Measurements from ENCODE around the gene CLIC5.

CLIC5 gene

GRCh38 chr6:45922728-45923351 lies 92.8 kb downstream of the CLIC5 start:
- peak; percentile 13 to 14 for DNase-seq

- no peak for DNase-seq
Observed at GRCh38 chr6:45921691-45922281, 93.9 kb downstream of the CLIC5 start.

GRCh38 chr6:45920819-45921511 lies 94.7 kb downstream of the CLIC5 start:
- no peak for DNase-seq

- DNase-seq, result no peak
Observed at GRCh38 chr6:45917439-45917838, 98.2 kb downstream of the CLIC5 start.

- DNase-seq, result no peak
Observed at GRCh38 chr6:45916692-45917091, 99.0 kb downstream of the CLIC5 start.

GRCh38 chr6:45915780-45916468 lies 99.7 kb downstream of the CLIC5 start:
- no peak for DNase-seq

GRCh38 chr6:45911691-45912090 lies 104.0 kb downstream of the CLIC5 start:
- no peak for DNase-seq

GRCh38 chr6:45903959-45904358 lies 111.7 kb downstream of the CLIC5 start:
- no peak for DNase-seq

GRCh38 chr6:45902984-45903383 lies 112.7 kb downstream of the CLIC5 start:
- DNase-seq, result no peak

- no peak for DNase-seq
Observed at GRCh38 chr6:45901767-45902650, 113.7 kb downstream of the CLIC5 start.

GRCh38 chr6:45900808-45901752 lies 114.6 kb downstream of the CLIC5 start:
- no peak for DNase-seq

- DNase-seq, result no peak
Observed at GRCh38 chr6:45899683-45899946, 116.0 kb downstream of the CLIC5 start.

GRCh38 chr6:45898941-45899682 lies 116.5 kb downstream of the CLIC5 start:
- no peak for DNase-seq

GRCh38 chr6:45896783-45897441 lies 118.7 kb downstream of the CLIC5 start:
- no peak for DNase-seq

GRCh38 chr6:45895569-45895968 lies 120.1 kb downstream of the CLIC5 start:
- no peak for DNase-seq

GRCh38 chr6:45892696-45893245 lies 122.9 kb downstream of the CLIC5 start:
- DNase-seq, result no peak

- no peak for DNase-seq
Observed at GRCh38 chr6:45892196-45892595, 123.5 kb downstream of the CLIC5 start.

- no peak for DNase-seq
Observed at GRCh38 chr6:45886776-45887175, 128.9 kb downstream of the CLIC5 start.

GRCh38 chr6:45884336-45884735 lies 131.3 kb downstream of the CLIC5 start:
- DNase-seq, result no peak

- DNase-seq, result no peak
Observed at GRCh38 chr6:45882671-45883070, 133.0 kb downstream of the CLIC5 start.
